K562 (cell line): Measurements from ENCODE around the gene PLXDC2. TPM values are rescaled to one million over a fixed set of nuclear protein-coding genes. Genes with fewer than 3 reads are reported as not detected.

ENCODE experiments used
- ATAC-seq: fragments of 200-7000 bp; cut with Tn5 transposase; 3 replicates; pipeline ENCODE4 v1.9.1; 2020; ENCODE audit warnings: moderate library complexity
- BruUV-seq: library from RNA; stranded (reverse); fragments of 400-500 nt; replicated peaks from 2 replicates; lab custom pipeline; 2021; lab: Mats Ljungman, UMichigan
- CTCF ChIA-PET: fragments of 300-600 bp; formaldehyde crosslinking; extraction: SDS; loops from one replicate; lab custom pipeline; 2021; ENCODE audit warnings: low intra/inter-chr PET ratio; lab: Yijun Ruan, JAX
- POLR2A ChIA-PET: fragments of 300-600, 350-650 bp; sonication (Branson Sonifier 250); formaldehyde crosslinking; extraction: SDS; loops from one replicate; lab custom pipeline; 2021; ENCODE audit warnings: antibody characterized with exemption, inconsistent platforms; lab: Yijun Ruan, JAX
- DNase-seq, 4 experiments: peaks; one replicate each; pipeline versions ENCODE4 v3.0.0 to v3.0.0-alpha.2; 2011 to 2018; ENCODE audit warnings: low spot score in 3 of 4, mixed read lengths in 3 of 4; ENCODE audit errors: extremely low read depth in 1 of 4
- FAIRE-seq: peaks from 2 replicates; lab custom pipeline; 2011; peaks lifted over from hg19 to GRCh38; lab: Jason Lieb, UNC
- H2AFZ ChIP-seq: 2 replicates; pipeline ENCODE4 v1.6.0; 2011; ENCODE audit warnings: low read depth, low read length, control low read depth, inconsistent platforms
- H3K27ac ChIP-seq: fragments of 200-600 bp; 3 replicates; pipeline ENCODE4 v1.8.0; 2011; ENCODE audit warnings: low read depth, mild to moderate bottlenecking, control low read depth, inconsistent platforms, low read length, moderate library complexity, mixed read lengths; ENCODE audit errors: extremely low read depth
- H3K27me3 ChIP-seq, 2 experiments: fragments of 300-600 bp in 1 of 2; 2 replicates in 1 of 2; 3 replicates in 1 of 2; pipeline versions ENCODE4 v1.6.0 to v1.8.0; 2011; ENCODE audit warnings: inconsistent platforms in 2 of 2, low read length in 2 of 2, mild to moderate bottlenecking in 1 of 2, mixed read lengths in 1 of 2, moderate library complexity in 1 of 2; ENCODE audit not compliant: control insufficient read depth in 2 of 2, insufficient read depth in 2 of 2
- H3K36me3 ChIP-seq: fragments of 300-600 bp; 3 replicates; pipeline ENCODE4 v1.8.0; 2011; ENCODE audit warnings: mild to moderate bottlenecking, low read length, inconsistent platforms; ENCODE audit not compliant: control insufficient read depth, insufficient read depth
- H3K4me1 ChIP-seq, 2 experiments: fragments of 200-600 bp in 1 of 2; replicated peaks in 1 of 2; 2 replicates in 1 of 2; 3 replicates in 1 of 2; pipeline versions ENCODE4 v1.5.1 to v1.8.0; 2011; ENCODE audit warnings: inconsistent platforms in 2 of 2, low read length in 2 of 2, mild to moderate bottlenecking in 1 of 2, mixed read lengths in 1 of 2, moderate library complexity in 1 of 2; ENCODE audit not compliant: control insufficient read depth in 2 of 2, insufficient read depth in 2 of 2
- H3K4me2 ChIP-seq: 2 replicates; pipeline ENCODE4 v1.6.1; 2011; ENCODE audit warnings: low read length, control low read depth, inconsistent platforms, mixed read lengths; ENCODE audit not compliant: insufficient read depth
- H3K4me3 ChIP-seq: fragments of 200-600 bp; sonication (generic), shearing (Covaris generic); 2 replicates; pipeline ENCODE4 v1.5.1; 2016; ENCODE audit warnings: control low read depth, inconsistent platforms
- H3K79me2 ChIP-seq: fragments of 200-600 bp; 3 replicates; pipeline ENCODE4 v1.8.0; 2011; ENCODE audit warnings: low read length, inconsistent platforms; ENCODE audit not compliant: control insufficient read depth, insufficient read depth
- H3K9ac ChIP-seq, 2 experiments: 2 replicates each; pipeline versions ENCODE4 v1.6.0 to v1.6.1; 2011; ENCODE audit warnings: low read depth in 2 of 2, low read length in 2 of 2, control low read depth in 1 of 2, inconsistent platforms in 1 of 2, mild to moderate bottlenecking in 1 of 2, mixed read lengths in 1 of 2; ENCODE audit not compliant: insufficient read depth in 1 of 2
- H3K9me1 ChIP-seq: one replicate; pipeline ENCODE4 v1.6.0; 2011; ENCODE audit warnings: inconsistent platforms, mild to moderate bottlenecking, low read length, moderate library complexity; ENCODE audit not compliant: control insufficient read depth, insufficient read depth
- H3K9me3 ChIP-seq: replicated peaks from 2 replicates; pipeline ENCODE4 v1.5.1; 2011; ENCODE audit warnings: low read depth, low read length, inconsistent platforms; ENCODE audit not compliant: control insufficient read depth, insufficient read depth
- H4K20me1 ChIP-seq: replicated peaks from 2 replicates; pipeline ENCODE4 v1.6.1; 2011; ENCODE audit warnings: low read length, inconsistent platforms, mixed read lengths; ENCODE audit not compliant: control insufficient read depth, insufficient read depth
- CHCHD3 ChIP-seq: fragments of 250-450 bp; sonication (Bioruptor Pico); IDR thresholded peaks from 2 replicates; pipeline ENCODE4 v2.1.2; 2022; ENCODE audit warnings: mild to moderate bottlenecking
- NFATC3 ChIP-seq: fragments of 450-650 bp; IDR thresholded peaks from 2 replicates; pipeline ENCODE4 v1.6.1; 2017; ENCODE audit warnings: mild to moderate bottlenecking
- PTRF ChIP-seq: fragments of 450-650 bp; IDR thresholded peaks from 2 replicates; pipeline ENCODE4 v1.6.1; 2016; ENCODE audit warnings: mild to moderate bottlenecking, missing genetic modification characterization, missing compliant biosample characterization
- SRSF1 ChIP-seq: fragments of 200-400 bp; formaldehyde crosslinking; IDR thresholded peaks from 2 replicates; pipeline ENCODE4 v1.6.1; 2017; ENCODE audit warnings: mild to moderate bottlenecking, low read depth, low read length, moderate library complexity
- ZNF57 ChIP-seq: fragments of 450-650 bp; formaldehyde crosslinking; IDR thresholded peaks from 2 replicates; pipeline ENCODE4 v1.4.0; 2020; ENCODE audit warnings: mild to moderate bottlenecking, moderate library complexity
- WGBS: fragments of 100-300 bp; shearing (Covaris generic); methylation state at CpG from one replicate; pipeline ENCODE4 v1.1.6; 2016; ENCODE audit warnings: low coverage, mixed read lengths; ENCODE audit not compliant: insufficient coverage; ENCODE audit errors: missing lambda C conversion rate; 5-methylcytosine and 5-hydroxymethylcytosine counted together
- in situ Hi-C: fragments of 300-500 bp; cut with MboI; formaldehyde crosslinking; loops from 4 replicates; pipeline ENCODE4 v1.15.0; 2018; ENCODE audit warnings: inconsistent platforms, mixed read lengths
- intact Hi-C: fragments of 100-400 bp; cut with micrococcal nuclease; formaldehyde crosslinking; loops from 2 replicates; pipeline ENCODE4 v1.14.2; 2022
- polyA plus RNA-seq, 8 experiments: library from polyadenylated mRNA; depleted of rRNA in 4 of 8; stranded (reverse) in 5 of 8; unstranded in 3 of 8; fragments of >200 nt; fragmentation: Nextera tagmentation in 2 of 8; fragmentation: Illumina TruSeq in 1 of 8; extraction: Ambion mirVana in 2 of 8; extraction: Trizol in 1 of 8; gene quantifications; 2 replicates each; pipeline versions ENCODE4 v1.2.1 to v1.2.3, GENCODE V29; 2011 to 2014; ENCODE audit warnings: inconsistent platforms in 1 of 8, missing spikeins in 1 of 8
- total RNA-seq, 7 experiments: library from RNA; depleted of rRNA in 6 of 7; stranded (reverse); fragments of >200 nt in 6 of 7; fragmentation: Illumina TruSeq in 2 of 7; extraction: Trizol in 2 of 7; gene quantifications; 2 replicates each; pipeline versions ENCODE4 v1.2.1 to v1.2.3, GENCODE V29; 2011 to 2021; ENCODE audit warnings: low replicate concordance in 1 of 7
- TF ChIP-seq, protein P1 (sequence below): fragments of 250-450 bp; sonication (Bioruptor Pico); IDR thresholded peaks from 2 replicates; pipeline ENCODE4 v1.4.0; 2020; ENCODE audit warnings: mild to moderate bottlenecking, moderate library complexity
- TF ChIP-seq, protein P2 (sequence below), 2 experiments: fragments of 450-650 bp in 1 of 2; sonication (generic) in 1 of 2; formaldehyde crosslinking in 1 of 2; IDR thresholded peaks; 2 replicates each; pipeline versions ENCODE4 v1.7.1 to v1.9.0; 2016 to 2022; ENCODE audit warnings: inconsistent platforms in 1 of 2, mild to moderate bottlenecking in 1 of 2, missing genetic modification reagents in 1 of 2
- TF ChIP-seq, protein P3 (sequence below): sonication (generic); formaldehyde crosslinking; IDR thresholded peaks from 2 replicates; pipeline ENCODE4 v1.9.0; 2022; ENCODE audit warnings: mild to moderate bottlenecking, missing genetic modification reagents
- TF ChIP-seq, protein P4 (sequence below): sonication (generic); formaldehyde crosslinking; IDR thresholded peaks from 2 replicates; pipeline ENCODE4 v1.8.0; 2022; ENCODE audit warnings: mild to moderate bottlenecking, missing genetic modification reagents, borderline replicate concordance

PLXDC2 gene
- total and polyA plus RNA-seq, 9 of the 15 experiments (the other 6 are each of a cell fraction or from before 2014, with no cell fraction given) = 0.01 to 0.33 (median 0.10) TPM; not detected in 3

DNA sequence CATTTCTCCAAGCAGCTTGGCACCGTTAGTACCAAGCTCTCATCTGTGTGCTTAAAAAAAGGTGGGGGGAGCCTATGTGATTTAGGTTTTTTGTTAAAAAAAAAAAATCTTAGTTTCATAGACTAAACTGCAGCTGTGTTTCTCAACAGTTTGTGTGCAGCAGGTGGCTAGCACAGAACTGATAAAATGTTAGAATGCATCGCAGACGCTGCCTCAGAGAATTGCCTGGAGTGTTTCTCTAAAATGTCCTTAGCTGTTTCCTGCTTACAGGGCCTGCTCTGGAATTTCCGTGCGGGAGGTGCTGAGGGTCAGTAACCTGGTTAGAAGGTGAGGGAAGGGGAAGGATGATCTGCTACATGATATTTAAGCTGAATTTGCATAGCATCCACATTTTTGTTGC, 268.9 kb downstream of the PLXDC2 start:
- in situ Hi-C loops = no loop called here
- no peak overlapping the region for H3K4me3 ChIP-seq
- no peaks in the 10 kb centered on the region for H3K9me1 ChIP-seq
- H3K27ac ChIP-seq = no peak overlapping the region
- no peak overlapping the region for H2AFZ ChIP-seq
- CTCF ChIA-PET = no interaction called here
- H3K36me3 ChIP-seq = no peaks in the 10 kb centered on the region
- no TSS peak for BruUV-seq
- POLR2A ChIA-PET = interaction anchor here (0.7 kb wide), 1 partner anchor 155 kb away, joined by 3 read pairs; no protein-coding TSS in a partner anchor
- no peak for DNase-seq
- FAIRE-seq = no peak
- 1% methylated on average over 5 of the region's 5 CpGs for WGBS
- H3K9me3 ChIP-seq = no peaks in the 10 kb centered on the region
- H3K9ac ChIP-seq = no peak overlapping the region
- no peaks in the 10 kb centered on the region for H3K79me2 ChIP-seq
- ATAC-seq = no peak
- H4K20me1 ChIP-seq = no peaks in the 10 kb centered on the region
- no peaks in the 10 kb centered on the region for H3K4me1 ChIP-seq
- no peaks in the 10 kb centered on the region for H3K27me3 ChIP-seq
- intact Hi-C loops = no loop called here
- no peak overlapping the region for H3K4me2 ChIP-seq
- TF ChIP-seq SRSF1 = no peak
- TF ChIP-seq, protein P1, sequence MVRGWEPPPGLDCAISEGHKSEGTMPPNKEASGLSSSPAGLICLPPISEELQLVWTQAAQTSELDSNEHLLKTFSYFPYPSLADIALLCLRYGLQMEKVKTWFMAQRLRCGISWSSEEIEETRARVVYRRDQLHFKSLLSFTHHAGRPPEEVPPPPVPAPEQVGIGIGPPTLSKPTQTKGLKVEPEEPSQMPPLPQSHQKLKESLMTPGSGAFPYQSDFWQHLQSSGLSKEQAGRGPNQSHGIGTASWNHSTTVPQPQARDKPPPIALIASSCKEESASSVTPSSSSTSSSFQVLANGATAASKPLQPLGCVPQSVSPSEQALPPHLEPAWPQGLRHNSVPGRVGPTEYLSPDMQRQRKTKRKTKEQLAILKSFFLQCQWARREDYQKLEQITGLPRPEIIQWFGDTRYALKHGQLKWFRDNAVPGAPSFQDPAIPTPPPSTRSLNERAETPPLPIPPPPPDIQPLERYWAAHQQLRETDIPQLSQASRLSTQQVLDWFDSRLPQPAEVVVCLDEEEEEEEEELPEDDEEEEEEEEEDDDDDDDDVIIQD (CRISPR knock-in tag) = no peak
- TF ChIP-seq, protein P2, sequence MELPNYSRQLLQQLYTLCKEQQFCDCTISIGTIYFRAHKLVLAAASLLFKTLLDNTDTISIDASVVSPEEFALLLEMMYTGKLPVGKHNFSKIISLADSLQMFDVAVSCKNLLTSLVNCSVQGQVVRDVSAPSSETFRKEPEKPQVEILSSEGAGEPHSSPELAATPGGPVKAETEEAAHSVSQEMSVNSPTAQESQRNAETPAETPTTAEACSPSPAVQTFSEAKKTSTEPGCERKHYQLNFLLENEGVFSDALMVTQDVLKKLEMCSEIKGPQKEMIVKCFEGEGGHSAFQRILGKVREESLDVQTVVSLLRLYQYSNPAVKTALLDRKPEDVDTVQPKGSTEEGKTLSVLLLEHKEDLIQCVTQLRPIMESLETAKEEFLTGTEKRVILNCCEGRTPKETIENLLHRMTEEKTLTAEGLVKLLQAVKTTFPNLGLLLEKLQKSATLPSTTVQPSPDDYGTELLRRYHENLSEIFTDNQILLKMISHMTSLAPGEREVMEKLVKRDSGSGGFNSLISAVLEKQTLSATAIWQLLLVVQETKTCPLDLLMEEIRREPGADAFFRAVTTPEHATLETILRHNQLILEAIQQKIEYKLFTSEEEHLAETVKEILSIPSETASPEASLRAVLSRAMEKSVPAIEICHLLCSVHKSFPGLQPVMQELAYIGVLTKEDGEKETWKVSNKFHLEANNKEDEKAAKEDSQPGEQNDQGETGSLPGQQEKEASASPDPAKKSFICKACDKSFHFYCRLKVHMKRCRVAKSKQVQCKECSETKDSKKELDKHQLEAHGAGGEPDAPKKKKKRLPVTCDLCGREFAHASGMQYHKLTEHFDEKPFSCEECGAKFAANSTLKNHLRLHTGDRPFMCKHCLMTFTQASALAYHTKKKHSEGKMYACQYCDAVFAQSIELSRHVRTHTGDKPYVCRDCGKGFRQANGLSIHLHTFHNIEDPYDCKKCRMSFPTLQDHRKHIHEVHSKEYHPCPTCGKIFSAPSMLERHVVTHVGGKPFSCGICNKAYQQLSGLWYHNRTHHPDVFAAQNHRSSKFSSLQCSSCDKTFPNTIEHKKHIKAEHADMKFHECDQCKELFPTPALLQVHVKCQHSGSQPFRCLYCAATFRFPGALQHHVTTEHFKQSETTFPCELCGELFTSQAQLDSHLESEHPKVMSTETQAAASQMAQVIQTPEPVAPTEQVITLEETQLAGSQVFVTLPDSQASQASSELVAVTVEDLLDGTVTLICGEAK (IDR thresholded peaks at IDR 0.05) = no peak
- TF ChIP-seq, protein P2 (CRISPR knock-in tag; IDR thresholded peaks at IDR 0.05) = no peak
- TF ChIP-seq, protein P3, sequence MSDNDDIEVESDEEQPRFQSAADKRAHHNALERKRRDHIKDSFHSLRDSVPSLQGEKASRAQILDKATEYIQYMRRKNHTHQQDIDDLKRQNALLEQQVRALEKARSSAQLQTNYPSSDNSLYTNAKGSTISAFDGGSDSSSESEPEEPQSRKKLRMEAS = no peak
- TF ChIP-seq NFATC3 = no peak
- TF ChIP-seq CHCHD3 (CRISPR knock-in tag) = no peak
- TF ChIP-seq PTRF (tag) = no peak
- TF ChIP-seq, protein P4, sequence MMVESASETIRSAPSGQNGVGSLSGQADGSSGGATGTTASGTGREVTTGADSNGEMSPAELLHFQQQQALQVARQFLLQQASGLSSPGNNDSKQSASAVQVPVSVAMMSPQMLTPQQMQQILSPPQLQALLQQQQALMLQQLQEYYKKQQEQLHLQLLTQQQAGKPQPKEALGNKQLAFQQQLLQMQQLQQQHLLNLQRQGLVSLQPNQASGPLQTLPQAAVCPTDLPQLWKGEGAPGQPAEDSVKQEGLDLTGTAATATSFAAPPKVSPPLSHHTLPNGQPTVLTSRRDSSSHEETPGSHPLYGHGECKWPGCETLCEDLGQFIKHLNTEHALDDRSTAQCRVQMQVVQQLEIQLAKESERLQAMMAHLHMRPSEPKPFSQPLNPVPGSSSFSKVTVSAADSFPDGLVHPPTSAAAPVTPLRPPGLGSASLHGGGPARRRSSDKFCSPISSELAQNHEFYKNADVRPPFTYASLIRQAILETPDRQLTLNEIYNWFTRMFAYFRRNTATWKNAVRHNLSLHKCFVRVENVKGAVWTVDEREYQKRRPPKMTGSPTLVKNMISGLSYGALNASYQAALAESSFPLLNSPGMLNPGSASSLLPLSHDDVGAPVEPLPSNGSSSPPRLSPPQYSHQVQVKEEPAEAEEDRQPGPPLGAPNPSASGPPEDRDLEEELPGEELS (CRISPR knock-in tag) = no peak
- TF ChIP-seq ZNF57 (CRISPR knock-in tag) = no peak
